ENCODE measurements around the gene MAGI1.

DNA sequence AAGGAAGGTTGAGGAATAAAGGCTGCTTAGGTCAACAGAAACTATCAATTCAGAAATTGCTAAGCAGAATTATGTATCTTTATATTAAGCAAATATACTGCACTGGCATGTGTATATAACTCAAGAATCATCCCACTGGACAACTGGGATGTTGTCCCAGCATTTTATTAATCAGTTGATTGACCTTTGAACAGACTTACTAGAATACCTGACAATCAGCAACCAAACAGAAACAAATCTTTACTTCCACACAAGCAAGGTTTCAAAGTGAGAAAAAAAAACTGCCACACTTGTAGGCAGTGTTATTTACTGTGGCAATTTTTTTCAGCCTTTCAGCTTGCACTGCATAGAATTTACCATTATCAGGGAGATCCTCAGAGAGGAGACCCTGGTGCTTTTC, 218.8 kb downstream of the MAGI1 start:
- TF ChIP-seq, protein P1, sequence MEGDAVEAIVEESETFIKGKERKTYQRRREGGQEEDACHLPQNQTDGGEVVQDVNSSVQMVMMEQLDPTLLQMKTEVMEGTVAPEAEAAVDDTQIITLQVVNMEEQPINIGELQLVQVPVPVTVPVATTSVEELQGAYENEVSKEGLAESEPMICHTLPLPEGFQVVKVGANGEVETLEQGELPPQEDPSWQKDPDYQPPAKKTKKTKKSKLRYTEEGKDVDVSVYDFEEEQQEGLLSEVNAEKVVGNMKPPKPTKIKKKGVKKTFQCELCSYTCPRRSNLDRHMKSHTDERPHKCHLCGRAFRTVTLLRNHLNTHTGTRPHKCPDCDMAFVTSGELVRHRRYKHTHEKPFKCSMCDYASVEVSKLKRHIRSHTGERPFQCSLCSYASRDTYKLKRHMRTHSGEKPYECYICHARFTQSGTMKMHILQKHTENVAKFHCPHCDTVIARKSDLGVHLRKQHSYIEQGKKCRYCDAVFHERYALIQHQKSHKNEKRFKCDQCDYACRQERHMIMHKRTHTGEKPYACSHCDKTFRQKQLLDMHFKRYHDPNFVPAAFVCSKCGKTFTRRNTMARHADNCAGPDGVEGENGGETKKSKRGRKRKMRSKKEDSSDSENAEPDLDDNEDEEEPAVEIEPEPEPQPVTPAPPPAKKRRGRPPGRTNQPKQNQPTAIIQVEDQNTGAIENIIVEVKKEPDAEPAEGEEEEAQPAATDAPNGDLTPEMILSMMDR (IDR thresholded peaks at IDR 0.05) = no peak
- no peak for TF ChIP-seq POLR2AphosphoS5 (IDR thresholded peaks at IDR 0.05)
- TF ChIP-seq POLR2A (IDR thresholded peaks at IDR 0.05) = no peak

Measured in prostate gland (tissue), 2 donors.